Loucy (cell line): Measurements from ENCODE around the gene PLIN5.

Source experiments
- EZH2phosphoT487 ChIP-seq: fragments of 200-600 bp; IDR thresholded peaks from 2 replicates; pipeline ENCODE4 v1.6.1; 2018; ENCODE audit warnings: antibody characterized with exemption, mild to moderate bottlenecking, moderate library complexity, borderline replicate concordance
- TF ChIP-seq, protein P1 (sequence below): fragments of 200-600 bp; sonication (generic); conservative IDR thresholded peaks from 2 replicates; pipeline ENCODE4 v1.5.1; 2014; ENCODE audit warnings: mild to moderate bottlenecking, antibody characterized with exemption, low read length

- TF ChIP-seq, protein P1, sequence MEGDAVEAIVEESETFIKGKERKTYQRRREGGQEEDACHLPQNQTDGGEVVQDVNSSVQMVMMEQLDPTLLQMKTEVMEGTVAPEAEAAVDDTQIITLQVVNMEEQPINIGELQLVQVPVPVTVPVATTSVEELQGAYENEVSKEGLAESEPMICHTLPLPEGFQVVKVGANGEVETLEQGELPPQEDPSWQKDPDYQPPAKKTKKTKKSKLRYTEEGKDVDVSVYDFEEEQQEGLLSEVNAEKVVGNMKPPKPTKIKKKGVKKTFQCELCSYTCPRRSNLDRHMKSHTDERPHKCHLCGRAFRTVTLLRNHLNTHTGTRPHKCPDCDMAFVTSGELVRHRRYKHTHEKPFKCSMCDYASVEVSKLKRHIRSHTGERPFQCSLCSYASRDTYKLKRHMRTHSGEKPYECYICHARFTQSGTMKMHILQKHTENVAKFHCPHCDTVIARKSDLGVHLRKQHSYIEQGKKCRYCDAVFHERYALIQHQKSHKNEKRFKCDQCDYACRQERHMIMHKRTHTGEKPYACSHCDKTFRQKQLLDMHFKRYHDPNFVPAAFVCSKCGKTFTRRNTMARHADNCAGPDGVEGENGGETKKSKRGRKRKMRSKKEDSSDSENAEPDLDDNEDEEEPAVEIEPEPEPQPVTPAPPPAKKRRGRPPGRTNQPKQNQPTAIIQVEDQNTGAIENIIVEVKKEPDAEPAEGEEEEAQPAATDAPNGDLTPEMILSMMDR, result no peak
- no peak for TF ChIP-seq EZH2phosphoT487
Measured at GRCh38 chr19:4579389-4579788, 44.4 kb upstream of the PLIN5 start.
